Neutrophil (primary cell): ENCODE results near the gene DHX38.
A peak's percentile ranks its signal among the peaks of the same experiment; 100 is the strongest.
"Not testable (repeated sequence)": the region's sequence is repeated elsewhere in the genome, so short reads cannot be mapped to it uniquely, and the experiment has no call there.

Experiments used
- H3K27ac ChIP-seq: fragments of 200-600 bp; sonication (generic); 2 replicates; pipeline ENCODE4 v1.5.1; 2016; ENCODE audit warnings: mild to moderate bottlenecking, moderate library complexity
- H3K27me3 ChIP-seq: fragments of 200-600 bp; sonication (generic); 2 replicates; pipeline ENCODE4 v1.6.0; 2016; ENCODE audit warnings: mild to moderate bottlenecking
- H3K36me3 ChIP-seq: fragments of 200-600 bp; sonication (generic); 2 replicates; pipeline ENCODE4 v1.5.1; 2017
- H3K4me1 ChIP-seq, 2 experiments: fragments of 200-600 bp in 1 of 2; sonication (generic) in 1 of 2; 1 replicate in 1 of 2; 2 replicates in 1 of 2; pipeline versions ENCODE4 v1.5.1 to v1.6.1; 2013 to 2016; ENCODE audit warnings: low read depth in 1 of 2, low read length in 1 of 2, mild to moderate bottlenecking in 1 of 2, moderate library complexity in 1 of 2; ENCODE audit not compliant: control insufficient read depth in 1 of 2, insufficient read depth in 1 of 2
- H3K4me3 ChIP-seq, 2 experiments: fragments of 200-600 bp in 1 of 2; sonication (generic) in 1 of 2; 1 replicate in 1 of 2; 2 replicates in 1 of 2; pipeline ENCODE4 v1.5.1; 2013 to 2016; ENCODE audit warnings: low read depth in 1 of 2, low read length in 1 of 2, mild to moderate bottlenecking in 1 of 2, moderate library complexity in 1 of 2
- H3K9me3 ChIP-seq: fragments of 200-600 bp; sonication (generic); 2 replicates; pipeline ENCODE4 v1.5.1; 2016
- CTCF ChIP-seq: fragments of 200-600 bp; sonication (generic); IDR thresholded peaks from 2 replicates; pipeline ENCODE4 v1.5.1; 2016; ENCODE audit warnings: antibody characterized with exemption

DHX38 gene

GRCh38 chr16:72051818-72052217 lies 41.8 kb upstream of the DHX38 start:
- H3K4me1 ChIP-seq, result peaks cover 77 to 78% of the 10 kb centered on the region in 2 experiments
- peak overlapping the region; percentile 39 to 41 for H3K4me3 ChIP-seq

GRCh38 chr16:72054254-72054847 lies 39.3 kb upstream of the DHX38 start, which contains the start of gene HP:
TSS of gene HP (plus strand) at chr16:72054505. CDS start at chr16:72054653, 148 bp downstream.
- H3K4me1 ChIP-seq, result peaks cover 68 to 74% of the 10 kb centered on the region in 2 experiments
- H3K4me3 ChIP-seq, result peak within 1 kb of the TSS; percentile 15 to 47
- not testable (repeated sequence) for H3K27me3 ChIP-seq, H3K9me3 ChIP-seq, H3K36me3 ChIP-seq
- H3K27ac ChIP-seq, result peak within 1 kb of the TSS; percentile 78

More at GRCh38 chr16:72051818-72052217, 41.8 kb upstream of the DHX38 start:
- H3K27me3 ChIP-seq, result no peaks in the 10 kb centered on the region
- peak overlapping the region; percentile 78 for H3K27ac ChIP-seq
- no peaks in the 10 kb centered on the region for H3K9me3 ChIP-seq
- no peaks in the 10 kb centered on the region for H3K36me3 ChIP-seq
- TF ChIP-seq CTCF, result no peak

- Histone ChIP-seq H3K36me3 (peaks cover 10% of the 10 kb centered on the region), H3K9me3 (no peaks in the 10 kb centered on the region), H3K27me3 (no peaks in the 10 kb centered on the region), H3K4me1 (peaks cover 54 to 58% of the 10 kb centered on the region in 2 experiments), H3K4me3 (peak overlapping the region in 1 of 2 experiments; percentile 47), H3K27ac (peak overlapping the region; percentile 78)
- TF ChIP-seq CTCF, result no peak
Observed at GRCh38 chr16:72055911-72056310, 37.7 kb upstream of the DHX38 start.

- Histone ChIP-seq H3K36me3 (peaks cover 10% of the 10 kb centered on the region), H3K4me1 (peaks cover 40 to 44% of the 10 kb centered on the region in 2 experiments)
- not testable (repeated sequence) for H3K4me3 ChIP-seq, H3K27ac ChIP-seq, H3K9me3 ChIP-seq, H3K27me3 ChIP-seq
Observed at GRCh38 chr16:72057313-72057712, 36.3 kb upstream of the DHX38 start.

GRCh38 chr16:72059060-72059459 lies 34.6 kb upstream of the DHX38 start:
- peaks cover 22 to 26% of the 10 kb centered on the region in 2 experiments for H3K4me1 ChIP-seq
- H3K4me3 ChIP-seq, H3K9me3 ChIP-seq, H3K27me3 ChIP-seq: not testable (repeated sequence)
- H3K27ac ChIP-seq, result peak overlapping the region; percentile 39
- H3K36me3 ChIP-seq, result peaks cover 10% of the 10 kb centered on the region

- peak overlapping the region; percentile 39 for H3K27ac ChIP-seq
Observed at GRCh38 chr16:72060405-72060804, 33.2 kb upstream of the DHX38 start.

More at GRCh38 chr16:72060405-72060804, 33.2 kb upstream of the DHX38 start:
- H3K36me3 ChIP-seq, result peaks cover 10% of the 10 kb centered on the region
- peaks cover 9 to 13% of the 10 kb centered on the region in 2 experiments for H3K4me1 ChIP-seq
- H3K4me3 ChIP-seq, result no peak overlapping the region
- H3K9me3 ChIP-seq, result no peaks in the 10 kb centered on the region
- H3K27me3 ChIP-seq, result no peaks in the 10 kb centered on the region
- TF ChIP-seq CTCF, result no peak
